Stimulated activated CD4-positive, alpha-beta T cell treated with anti-CD3 and anti-CD28 coated beads, TNF-alpha, amount 100 ng/mL, for 24 hours (primary cell): ENCODE measurements around the gene HACD2.
"Not testable (repeated sequence)": the region's sequence is repeated elsewhere in the genome, so short reads cannot be mapped to it uniquely, and the experiment has no call there.

ENCODE experiments used
- DNase-seq, 3 experiments: peaks; one replicate each; pipeline ENCODE4 v3.0.0-alpha.2; 2020; ENCODE audit warnings: low read depth in 3 of 3

HACD2 gene

DNA sequence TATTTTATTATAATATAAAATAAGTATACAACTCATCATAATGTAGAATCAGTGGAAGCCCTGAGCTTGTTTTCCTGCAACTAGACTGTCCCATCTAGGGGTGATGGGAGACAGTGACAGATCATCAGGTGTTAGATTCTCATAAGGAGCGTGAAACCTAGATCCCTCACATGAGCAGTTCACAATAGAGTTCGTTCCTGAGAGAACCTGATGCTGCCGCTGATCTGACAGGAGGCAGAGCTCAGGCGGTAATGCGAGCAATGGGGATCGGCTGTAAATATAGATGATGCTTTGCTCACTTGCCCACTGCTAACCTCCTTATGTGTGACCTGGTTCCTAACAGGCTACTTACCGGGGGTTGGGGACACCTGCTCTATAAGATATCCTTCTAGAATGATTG lies 26.8 kb upstream of the HACD2 start:
- DNase-seq, result not testable (repeated sequence)

DNA sequence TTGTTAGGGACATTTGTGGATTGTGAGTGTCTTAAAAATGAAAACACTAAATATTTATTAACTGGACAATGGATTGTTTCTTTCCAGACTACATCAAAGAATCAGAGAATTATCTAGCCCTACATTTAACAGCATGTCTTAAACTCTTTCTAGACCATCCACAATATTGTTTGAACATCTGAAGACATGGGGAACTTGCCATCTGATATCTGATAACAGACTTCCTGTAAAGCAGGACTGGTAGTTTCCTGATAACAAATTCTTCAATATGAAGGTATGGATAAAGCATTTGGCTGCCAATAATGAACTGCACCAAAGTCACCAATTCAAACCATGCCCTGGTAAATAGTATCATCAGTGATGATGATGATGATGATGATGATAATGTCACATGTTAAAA lies 26.2 kb upstream of the HACD2 start:
- no peak for DNase-seq

DNA sequence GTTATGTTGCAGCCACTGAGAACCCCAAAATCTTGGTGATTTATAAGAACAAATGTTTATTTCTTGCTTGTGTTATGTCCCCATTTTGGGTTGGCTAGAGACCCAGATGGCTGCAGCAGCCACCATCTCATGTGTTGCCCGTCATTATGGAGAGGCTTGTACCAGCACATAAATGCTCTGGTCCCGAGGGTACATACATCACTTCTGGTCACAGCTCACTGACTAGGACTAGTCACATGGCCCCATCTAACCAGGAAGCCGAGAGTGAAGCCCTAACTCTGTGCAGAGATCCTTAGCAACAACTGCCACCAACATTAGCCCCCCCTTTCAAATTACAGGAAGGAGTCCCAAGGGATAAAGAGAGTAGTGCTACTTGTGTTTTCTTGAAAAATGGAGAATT lies 25.5 kb upstream of the HACD2 start:
- DNase-seq, result no peak

DNA sequence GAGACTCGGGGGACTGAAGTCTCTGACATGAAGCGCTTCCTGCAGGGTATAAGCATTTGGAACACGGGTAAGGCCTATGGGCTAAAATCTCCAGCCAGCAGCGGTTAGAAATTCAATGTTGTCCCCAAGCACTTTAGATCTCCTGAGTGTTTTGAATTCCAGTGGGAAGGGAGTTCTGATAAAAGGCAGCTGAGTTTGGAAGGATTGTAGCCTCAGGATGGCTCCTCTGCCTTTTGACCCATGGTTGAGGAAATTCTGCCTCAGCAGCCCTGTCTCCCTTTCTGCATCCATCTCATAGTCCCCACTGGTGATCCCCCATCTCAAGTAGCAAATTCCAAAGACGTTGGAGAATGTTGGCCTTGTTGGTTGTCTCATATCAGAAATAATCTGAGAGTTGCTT lies 24.2 kb upstream of the HACD2 start:
- no peak for DNase-seq

DNA sequence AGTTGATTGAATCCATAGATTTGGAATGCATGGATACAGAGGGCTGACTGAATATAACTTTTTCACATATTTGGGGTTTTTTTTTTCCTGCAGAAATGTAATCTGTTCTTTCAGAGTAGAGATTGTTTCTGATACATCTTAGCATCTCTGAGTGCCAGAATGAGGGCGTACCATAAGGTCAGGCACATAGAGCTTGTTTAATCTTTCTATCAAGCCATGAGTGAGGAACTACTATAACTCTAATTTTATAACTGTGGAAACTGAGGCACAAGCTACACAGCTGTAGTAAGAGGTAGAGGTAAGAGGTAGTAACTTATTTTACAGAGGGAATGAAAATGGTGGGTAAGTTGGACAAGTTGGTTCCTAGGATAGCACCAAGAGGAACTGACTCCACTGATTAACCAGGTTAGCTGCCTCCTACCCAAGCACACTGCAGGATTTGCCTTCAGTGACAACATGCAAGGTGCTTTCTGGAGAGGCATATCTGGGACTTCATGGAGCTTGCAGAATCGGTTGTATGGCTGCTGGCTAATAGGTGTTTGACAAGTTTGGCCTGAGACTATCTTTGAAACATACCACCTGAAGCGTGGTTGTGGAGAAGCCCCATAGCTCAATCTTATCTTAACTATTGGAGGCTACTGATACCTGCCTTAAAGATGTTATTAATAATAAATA lies 23.5 kb upstream of the HACD2 start:
- no peak for DNase-seq

DNA sequence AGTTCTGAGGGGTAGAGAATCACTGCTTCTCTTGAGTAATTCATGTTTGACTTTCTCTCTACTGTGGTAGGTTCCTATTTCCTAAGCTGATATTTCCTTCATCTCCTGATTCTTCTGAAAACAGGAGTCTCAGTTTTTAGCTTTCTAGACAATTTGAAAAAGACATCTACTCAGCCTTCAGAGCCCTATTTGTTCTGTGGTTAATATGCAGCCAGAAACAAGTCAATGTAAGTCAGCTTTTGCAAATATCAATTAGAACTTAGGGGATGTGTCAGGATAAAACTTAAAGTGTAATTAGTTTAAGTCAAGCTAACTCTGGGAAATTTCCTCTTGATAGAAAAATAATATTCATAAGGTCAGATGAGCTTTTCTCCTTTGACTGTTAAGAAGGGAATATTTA lies 21.7 kb upstream of the HACD2 start:
- no peak for DNase-seq

DNA sequence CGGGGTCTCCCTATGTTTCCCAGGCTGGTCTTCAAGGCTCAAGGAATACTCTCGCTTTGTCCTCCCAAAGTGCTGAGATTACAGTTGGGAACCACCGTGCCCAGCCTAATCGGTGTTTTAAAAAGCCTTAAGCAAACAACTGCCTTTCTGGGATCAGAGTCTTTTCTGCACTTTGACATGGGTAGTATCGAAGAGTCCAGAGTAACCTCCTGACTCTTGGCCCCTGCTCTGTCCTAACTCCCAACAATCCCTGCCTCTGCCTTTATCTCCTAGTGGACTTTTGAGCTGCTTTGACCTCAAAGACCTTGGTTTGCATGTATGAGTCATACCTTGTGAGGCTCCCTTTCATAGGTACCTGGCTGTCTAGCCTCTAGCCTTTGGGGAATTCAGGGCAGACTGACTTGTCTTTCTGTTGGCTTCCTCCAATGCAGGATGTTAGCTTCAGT lies 21.0 kb upstream of the HACD2 start:
- no peak for DNase-seq

DNA sequence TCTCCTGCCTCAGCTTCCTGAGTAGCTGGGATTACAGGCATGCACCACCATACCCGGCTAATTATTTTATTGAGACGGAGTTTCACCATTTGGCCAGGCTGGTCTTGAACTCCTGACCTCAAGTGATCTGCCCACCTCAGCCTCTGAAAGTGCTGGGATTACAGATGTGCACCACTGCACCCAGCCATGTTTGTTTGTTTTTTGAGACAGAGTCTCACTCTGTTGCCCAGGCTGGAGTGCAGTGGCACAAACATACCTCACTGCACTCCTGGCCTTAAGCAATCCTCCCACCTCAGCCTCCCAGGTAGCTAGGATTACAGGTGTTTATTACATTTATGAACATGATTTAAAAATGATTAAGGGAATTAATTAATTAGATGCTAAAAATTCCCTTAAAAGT lies 18.3 kb upstream of the HACD2 start:
- DNase-seq, result not testable (repeated sequence)

DNA sequence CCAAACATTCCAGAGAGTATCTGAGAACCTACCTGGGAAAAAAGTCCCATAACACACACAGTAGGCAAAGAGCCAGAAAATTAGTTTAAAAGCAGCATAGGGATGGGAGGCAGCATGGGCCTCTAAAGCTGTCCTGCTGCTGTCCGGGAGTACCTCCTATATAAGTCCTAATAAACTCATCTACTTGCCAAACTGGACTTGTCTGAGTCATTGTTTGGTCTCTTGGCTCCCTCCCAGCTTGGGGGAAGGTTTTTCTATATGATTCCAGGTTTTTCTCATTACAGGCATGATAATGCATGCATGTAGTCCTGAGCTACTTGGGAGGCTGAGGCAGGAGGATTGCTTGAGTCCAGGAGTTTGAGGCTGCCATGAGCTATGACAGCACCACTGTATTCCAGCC lies 17.5 kb upstream of the HACD2 start:
- DNase-seq, result no peak

DNA sequence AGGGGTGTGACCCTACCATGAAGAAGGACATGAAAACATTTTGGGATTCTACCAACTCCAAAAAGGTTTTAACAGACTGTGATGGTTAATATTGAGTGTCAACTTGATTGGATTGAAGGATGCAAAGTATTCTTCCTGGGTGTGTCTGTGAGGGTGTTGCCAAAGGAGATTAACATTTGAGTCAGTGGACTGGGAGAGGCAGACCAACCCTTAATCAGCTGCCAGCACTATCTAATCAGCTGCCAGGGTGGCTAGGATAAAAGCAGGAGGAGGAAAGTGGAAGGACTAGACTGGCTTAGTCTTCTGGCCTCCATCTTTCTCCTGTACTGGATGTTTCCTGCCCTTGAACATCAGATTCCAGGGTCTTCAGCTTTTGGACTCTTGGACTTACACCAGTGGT lies 16.0 kb upstream of the HACD2 start:
- DNase-seq, result not testable (repeated sequence)

DNA sequence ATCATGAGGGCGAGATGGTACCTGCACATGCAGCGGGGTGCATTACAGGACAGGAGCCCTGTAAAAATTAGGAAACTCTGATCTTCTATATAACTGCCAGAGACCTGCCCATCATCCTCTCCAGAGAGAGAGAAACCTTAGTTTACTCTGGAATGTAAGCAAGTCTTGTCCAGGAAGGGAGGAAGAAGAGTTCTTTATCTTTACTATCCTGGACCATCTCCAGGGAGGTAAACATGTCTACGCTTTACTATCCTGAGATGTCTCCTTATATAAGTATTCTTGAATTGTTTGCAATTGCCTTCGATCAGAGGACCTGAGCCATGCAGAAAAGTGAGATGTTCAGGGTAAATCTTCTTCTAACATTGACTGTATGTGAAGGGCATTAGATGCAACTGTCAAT lies 12.7 kb upstream of the HACD2 start:
- DNase-seq, result no peak

DNA sequence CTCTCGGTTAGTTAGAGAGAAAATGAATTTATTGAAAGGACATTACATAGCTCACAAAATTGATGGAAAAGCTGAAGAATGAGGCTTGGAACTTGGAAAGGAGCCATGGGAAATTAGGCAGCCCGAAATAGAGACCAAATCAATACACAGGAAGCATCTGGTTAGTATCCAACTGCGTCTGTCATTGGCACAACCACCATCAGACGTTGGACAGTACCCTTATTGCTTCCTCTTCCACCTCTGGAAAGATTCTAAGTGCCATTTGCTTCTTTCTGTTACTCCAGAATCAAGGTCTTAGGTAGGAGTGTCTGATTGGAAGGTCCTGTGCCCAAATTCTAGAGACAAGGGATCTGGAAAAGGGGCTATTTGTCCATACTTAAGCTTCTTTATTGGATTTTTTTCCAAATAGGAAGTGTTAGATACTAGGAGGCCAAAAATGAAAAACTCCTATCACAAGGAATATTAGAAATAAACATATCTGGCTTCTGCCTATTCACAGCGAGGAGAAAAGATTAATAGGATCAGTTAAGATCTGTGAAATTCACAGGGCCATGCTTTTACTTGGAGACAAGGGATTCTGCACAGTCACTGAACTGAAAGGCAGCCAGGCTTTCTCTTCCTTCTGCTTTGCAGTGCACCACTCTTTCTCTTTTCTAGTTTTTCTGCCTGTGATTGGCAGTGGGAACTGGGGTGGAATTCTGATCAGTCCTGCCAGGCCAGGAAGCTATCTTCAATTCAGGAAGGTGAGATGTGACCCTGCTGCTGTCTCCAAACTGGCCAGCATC lies 10.7 kb upstream of the HACD2 start:
- no peak for DNase-seq

DNA sequence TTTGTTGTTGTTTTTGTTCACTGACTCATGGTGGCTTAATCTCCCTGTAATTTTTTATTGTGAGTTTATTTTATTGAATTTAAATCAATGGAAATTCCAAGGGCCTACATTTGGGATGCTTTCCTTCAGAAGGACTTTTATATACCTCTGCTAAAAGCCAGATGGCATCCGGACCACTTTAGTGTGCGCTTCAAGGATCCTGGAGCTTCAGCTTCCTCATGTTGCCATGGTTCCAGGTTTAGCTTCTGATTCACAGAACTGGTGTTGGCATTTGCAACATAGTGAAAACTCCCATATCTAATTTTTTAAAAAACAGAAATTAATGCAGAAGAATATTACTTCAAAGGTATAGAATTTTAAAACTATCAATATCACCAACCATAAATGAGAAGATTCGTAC lies 8.5 kb upstream of the HACD2 start:
- DNase-seq, result no peak

DNA sequence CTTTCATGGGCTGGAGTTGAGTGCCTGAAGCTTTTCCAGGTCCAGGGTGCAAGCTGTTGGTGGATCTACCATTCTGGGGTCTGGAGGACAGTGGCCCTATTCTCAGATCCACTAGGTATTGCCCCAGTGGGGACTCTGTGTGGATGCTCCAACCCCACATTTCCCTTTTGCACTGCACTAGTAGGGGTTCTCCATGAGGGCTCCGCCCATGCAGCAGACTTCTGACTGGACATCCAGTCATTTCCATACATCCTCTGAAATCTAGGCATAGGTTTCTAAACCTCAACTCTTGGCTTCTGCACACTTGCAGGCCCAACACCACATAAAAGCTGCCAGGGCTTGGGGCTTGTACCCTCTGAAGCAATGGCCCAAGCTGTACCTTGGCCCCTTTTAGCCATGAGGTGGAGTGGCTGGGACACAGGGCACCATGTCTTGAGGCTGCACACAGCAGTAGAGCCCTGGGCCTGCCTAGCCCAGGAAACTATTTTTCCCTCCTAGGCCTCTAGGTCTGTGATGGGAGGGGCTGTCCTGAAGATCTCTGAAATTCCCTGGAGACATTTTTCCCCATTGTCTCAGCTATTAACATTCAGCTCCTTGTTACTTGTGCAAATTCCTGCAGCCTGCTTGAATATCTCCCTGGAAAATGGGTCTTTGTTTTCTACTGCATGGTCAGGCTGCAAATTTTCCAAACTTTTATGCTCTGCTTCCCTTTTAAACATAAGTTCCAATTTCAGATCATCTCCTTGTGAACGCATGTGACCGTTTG lies 6.0 kb upstream of the HACD2 start:
- DNase-seq, result no peak

DNA sequence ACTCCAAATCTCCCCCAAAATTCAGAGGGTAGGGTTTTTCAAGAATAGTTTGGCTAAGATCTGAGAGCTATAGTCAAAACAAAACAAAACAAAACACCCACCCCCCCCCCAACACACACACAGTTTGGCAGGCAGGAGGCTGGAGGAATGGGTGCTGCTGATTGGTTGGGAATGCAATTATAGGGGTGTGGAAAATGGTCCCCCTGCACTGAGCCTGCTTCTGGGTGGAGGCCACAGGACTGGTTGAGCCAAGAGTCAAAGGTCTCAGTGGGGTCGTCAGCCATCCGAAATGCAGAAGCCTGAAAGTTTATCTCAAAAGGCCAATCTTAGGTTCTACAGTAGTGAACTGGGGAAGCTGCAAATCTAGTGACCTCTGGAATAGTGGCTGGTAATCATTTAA lies 2.5 kb upstream of the HACD2 start:
- DNase-seq, result no peak

DNA sequence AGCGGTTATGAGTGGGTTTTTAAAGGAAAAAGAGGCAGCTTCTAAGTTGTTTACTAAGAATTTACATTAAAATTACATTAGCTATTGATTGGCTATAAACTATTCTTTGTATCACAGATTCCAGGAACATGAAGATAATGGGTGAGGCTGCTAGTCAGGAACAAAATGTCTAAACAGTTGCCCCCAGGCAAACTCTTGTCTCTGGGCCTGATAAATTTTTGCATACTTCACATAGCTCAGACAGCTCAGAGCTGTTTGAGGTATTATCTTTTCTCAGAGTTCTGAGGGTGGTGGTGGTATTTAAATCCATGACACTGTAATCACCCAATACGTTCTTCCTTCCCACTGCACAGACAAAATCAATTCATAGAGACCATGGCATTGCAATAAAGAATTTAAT lies 2.1 kb upstream of the HACD2 start:
- no peak for DNase-seq

DNA sequence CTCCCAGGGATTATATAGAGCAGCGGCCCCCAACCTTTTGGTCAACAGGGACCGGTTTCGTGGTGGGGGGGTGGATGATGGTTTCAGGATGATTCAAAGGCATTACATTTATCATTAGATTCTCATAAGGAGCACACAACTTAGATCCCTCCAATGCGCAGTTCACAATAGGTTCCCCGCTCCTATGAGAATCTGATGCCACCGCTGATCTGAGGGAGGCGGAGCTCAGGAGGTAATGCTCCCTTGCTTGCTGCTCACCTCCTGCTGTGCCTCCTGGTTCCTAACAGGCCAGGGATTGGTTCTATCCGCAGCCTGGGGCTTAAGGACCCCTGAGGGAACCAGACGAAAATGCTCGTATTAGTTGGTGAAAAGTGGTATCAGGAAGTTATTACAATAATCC lies 1.3 kb upstream of the HACD2 start:
- DNase-seq, result peak; percentile 6 to 40 (median 10)

DNA sequence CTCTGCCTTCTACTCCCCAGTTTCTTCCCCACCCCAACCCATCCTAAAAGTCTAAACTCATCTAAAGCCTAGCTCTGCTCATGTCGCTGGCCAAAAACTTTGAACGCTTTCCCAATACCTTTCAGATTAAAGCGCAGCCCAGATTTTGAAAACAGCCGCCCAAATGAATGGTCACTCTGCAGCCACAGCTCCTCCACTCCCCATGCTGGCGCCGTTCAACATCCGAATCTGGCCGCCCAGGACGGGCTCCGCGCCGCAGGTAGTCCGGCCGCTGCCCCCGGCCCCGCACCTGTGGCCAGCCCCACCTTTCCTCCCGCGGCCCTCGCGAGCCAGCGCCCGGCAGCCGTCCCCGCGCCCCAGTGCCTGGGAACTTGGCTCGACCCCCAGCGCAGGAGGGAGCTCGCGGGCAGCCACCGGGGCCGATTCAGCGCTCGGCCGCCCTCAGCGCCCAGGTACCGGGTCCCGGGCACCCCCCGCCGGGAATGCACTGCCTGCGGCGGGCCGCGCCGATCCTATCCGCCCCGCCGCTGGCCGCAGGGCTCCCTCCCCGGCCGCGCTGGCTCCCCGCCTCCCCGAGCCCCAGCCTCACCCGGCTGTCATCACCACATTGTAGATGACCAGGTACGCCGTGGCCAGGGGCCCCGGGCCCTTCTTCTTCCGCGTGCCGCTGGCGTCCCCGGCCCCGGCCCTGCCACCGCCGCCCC lies 417 bp downstream of the HACD2 start:
- peak in 2 of 3 experiments; percentile 6 to 7 for DNase-seq

DNA sequence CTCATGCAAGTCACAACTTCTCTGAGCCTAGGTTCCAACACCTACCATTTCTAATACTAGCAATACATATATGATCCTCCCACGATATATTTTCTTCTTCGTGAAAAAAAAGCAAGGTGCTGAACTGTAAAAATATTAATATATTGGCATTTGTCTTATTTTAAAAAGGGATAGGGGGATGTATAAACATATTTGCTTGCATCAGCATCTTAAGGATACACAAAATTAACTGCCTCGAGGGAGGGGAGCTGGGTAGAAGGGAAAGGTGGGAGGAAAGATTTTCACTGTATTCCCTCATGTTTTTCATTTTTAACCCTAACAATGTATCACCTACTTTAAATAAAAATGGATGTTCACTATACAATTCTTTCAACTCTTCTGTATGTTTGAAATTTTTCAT lies 1.3 kb downstream of the HACD2 start:
- no peak for DNase-seq

DNA sequence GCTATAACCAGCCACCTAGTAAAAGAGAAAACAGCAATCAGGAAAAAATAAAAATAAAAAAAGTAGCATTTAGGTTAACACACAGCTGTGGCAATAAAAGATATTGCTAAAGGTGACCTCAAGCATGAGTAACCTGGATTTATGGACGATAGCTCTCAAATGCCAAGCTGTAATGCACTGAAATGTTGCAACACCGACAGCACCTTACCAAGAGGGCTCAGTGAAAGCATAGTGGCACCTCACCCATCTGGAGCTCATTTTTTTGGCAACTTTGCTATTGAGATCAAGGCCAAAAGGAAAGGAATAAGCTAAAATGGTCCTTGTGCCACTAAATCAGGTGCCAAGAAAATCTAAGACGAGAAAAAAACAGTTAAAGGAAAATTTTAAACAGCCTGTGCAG lies 2.5 kb downstream of the HACD2 start:
- DNase-seq, result no peak

DNA sequence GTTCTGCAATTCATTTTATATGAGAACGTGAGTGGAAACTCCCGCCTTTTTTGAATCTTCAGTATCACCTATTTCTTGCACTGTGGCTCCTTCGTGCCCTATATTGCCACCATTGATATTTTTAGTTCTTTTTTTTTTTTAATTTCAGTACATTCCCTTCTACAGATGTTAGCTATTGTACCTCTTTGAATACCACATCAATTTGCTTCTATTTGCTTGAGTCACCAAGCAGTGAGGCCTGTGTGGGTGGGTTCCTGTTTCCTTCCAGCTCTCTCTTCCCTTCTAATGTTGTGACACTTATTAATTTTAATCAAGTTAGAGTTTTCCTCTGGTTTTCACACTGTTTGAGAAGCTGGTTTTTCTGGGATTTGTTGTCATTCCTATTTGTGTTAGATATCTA lies 8.7 kb downstream of the HACD2 start:
- DNase-seq, result peak in 1 of 3 experiments; percentile 5

DNA sequence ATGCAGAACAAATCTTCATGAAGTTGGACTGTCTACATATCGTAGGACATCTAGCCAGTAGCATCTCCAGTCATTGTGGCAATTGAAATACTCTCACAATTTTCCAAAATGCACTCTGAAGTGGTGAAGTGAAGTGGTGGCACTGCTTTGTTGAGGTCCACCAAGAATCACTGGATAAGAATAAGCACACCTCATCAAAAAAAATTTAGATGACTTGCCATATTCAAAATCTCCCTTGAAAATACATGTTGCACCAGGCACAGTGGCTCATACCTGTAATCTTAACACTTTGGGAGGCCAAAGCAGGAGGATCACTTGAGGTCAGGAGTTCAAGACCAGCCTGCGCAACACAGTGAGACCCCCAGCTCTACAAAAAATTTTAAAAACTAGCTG lies 12.9 kb downstream of the HACD2 start:
- no peak for DNase-seq
